Myocyte (in vitro differentiated cells): ENCODE data around the gene DUSP15. TPM values are rescaled to one million over a fixed set of nuclear protein-coding genes. Genes with fewer than 3 reads are reported as not detected.

ENCODE experiments used
- DNase-seq: peaks from one replicate; pipeline ENCODE4 v3.0.0-alpha.2; 2012; ENCODE audit warnings: low read depth
- total RNA-seq: library from RNA; depleted of rRNA; stranded (reverse); fragments of >200 nt; gene quantifications from 2 replicates; pipeline ENCODE4 v1.2.3, GENCODE V29; 2014

DUSP15 gene
- total RNA-seq, 1 donor from 2014 or later: 0.64 TPM

DNA sequence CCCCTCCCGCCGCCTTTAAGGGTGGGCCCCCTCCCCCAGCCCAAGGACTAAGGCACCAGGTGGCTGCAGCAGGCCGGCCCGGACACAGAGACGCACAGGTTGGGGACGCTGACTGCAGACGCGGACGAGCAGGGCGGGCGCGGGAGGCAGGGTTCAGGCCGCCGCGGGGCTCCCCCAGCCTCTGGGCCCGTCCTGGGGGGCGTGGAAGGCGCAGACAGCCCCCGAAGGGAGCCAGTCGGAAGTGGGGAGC, 9.3 kb downstream of the DUSP15 start:
- DNase-seq: no peak

DNA sequence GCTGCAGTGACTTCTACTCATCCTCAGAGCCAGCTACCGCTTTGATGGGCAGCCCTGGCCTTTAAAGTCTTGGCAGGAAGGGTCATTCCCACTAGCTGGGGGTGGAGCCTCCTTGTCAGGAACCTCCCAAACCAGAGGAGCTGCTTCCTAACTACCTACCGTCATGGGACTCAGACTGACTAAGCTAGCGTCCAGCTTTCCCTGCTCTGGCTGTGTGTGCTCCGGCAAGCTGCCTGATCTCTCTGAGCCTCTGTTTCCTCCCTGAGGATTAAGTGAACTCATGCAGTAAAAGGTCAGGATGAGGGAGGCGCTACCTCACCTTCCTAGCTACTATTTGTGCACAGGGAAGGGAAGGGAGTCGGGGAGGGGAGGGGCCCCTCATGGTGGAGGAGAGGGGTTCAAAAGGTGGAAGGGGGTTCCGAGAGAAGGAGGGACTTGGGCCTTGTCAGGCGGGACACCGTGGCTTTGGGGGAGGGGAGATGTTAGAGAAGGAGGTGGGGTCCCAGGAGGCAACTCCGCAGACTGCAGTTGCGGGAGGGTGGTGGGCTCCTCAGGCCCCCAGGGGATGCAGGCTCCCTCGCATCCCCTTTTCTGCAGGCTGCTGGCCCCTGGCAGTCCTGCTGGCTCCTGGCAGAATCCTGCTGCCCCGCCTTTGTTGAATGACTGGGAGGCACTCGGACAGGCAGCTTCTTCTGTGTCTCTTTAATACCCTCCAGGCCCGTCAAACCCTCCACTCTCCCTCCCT, 9.8 kb downstream of the DUSP15 start:
- no peak for DNase-seq

DNA sequence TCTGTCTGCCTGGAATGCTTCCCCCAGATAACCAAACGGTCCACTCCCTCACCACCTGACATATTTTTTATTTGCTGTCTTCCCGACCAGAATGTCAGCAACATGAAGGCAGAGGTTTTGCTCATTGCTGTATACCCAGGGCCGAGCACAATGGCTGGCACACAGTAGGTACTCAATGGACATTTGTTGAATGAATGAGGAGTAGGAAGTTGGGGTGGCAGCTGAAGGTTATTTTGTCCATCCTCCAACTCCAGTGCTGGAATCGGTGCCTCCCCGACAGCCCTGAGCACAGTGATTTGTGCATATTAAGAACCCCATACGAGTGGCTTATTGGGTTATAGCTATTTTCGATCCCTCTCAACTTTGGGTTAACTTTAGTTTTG, 10.3 kb downstream of the DUSP15 start:
- no peak for DNase-seq

DNA sequence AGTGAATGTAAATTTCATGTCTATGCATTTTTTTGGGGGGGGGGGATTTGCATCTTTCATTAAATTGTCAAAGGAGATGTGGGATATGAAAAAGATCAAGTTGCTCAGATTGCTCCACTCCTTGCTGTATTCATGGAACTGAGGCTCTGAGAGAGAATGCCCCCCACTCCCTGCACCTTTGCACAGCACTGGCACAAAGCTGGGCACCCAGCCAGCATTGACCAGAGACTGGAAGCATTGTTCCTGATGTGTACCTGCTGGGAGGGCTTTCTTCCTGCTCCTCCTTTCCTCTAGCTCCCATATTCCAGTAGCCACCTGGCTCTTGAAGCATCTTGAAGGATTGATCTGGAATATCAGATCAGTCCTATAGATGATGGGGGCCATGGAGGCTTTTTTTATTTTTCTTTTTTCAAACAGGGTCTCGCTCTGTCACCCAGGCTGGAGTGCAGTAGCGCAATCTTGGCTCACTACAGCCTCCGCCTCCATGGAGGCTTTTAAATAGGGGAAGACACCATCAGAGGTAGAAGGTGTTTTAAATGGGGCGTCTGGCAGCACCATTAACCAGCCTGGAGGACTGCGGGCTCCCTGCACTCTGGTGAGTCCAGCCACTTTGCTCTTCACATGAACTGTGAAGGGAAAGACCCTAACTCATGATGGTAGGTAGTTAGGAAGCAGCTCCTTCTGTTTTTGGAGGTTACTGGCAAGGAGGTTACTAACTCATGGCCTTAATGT, 10.9 kb downstream of the DUSP15 start:
- no peak for DNase-seq

DNA sequence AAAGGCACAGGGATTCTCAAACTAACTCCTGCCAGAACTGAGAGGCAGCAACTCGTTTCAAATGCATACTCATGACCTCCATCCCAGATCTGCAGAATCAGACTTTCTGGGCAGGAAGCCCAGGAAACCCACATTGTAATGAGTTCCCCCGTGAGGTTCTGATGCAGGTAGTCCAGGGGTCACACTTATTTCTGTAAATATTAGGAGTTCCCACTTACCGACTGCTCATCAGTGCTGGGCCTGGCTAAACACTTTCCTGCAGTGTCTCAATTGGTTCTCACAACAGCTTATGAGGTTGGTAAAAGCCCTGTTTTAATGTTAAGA, 11.6 kb downstream of the DUSP15 start:
- DNase-seq: no peak

DNA sequence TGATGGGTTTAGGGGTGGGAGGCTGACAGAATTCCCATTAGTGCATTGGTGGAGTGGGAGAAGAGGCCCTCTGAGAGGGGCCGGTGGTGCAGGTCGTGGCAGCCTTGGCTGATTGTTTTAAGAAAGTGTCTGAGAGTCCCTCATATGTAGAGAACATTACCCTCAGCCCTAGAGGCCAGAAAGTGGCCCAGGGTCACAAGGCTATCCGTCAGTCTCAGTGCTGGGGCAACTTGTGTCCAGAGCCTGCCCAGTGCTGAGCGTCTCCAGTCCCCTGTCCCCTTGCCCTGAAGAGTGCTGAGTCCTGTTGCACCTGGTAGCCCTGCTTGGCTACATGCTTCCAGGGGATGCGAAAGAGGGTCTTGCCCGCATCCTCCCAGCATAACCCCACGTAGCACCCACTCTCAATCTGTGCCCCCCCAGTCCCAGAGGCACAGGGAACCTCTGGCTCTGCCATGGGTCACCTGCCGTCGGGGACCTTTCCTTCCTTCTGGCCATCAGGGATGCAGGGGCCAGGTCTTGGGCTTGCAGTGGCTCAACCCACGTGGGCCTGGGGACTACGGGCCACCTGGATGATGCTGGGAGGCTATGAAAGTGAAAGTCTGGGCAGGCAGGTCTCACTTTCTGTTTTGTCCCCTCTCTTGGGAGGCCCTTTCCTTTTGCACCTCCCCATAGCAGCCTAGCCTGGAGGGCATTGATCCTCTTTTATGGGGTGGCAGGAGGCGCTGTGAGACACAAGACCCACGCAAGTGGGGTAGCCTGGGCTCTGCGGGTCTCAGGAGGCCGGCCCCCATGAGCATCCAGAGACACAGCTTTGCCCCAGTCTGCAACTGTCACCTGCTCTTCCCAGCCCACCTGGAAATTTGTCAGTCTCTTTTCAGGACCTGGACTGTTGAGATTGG, 12.2 kb downstream of the DUSP15 start:
- no peak for DNase-seq

DNA sequence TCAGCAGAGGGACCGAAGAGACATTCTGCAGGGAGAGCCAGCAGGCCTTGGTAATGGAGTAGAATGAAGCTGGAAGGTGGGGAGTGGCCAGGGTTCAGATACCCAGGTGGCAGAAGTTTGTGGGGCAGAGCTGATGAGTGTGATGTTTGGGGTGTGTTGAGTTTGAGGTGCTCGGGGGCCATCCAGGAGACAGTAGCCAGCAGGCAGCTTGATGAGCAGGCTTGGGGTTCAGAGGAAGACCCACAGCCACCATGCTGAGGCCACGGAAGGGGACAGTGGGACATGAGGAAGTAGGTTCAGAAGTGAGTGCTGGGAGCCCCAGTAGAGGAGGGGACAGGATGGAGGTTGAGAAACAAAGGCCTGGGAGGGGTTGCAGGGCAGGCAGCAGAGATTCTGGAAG, 13.8 kb downstream of the DUSP15 start:
- no peak for DNase-seq

DNA sequence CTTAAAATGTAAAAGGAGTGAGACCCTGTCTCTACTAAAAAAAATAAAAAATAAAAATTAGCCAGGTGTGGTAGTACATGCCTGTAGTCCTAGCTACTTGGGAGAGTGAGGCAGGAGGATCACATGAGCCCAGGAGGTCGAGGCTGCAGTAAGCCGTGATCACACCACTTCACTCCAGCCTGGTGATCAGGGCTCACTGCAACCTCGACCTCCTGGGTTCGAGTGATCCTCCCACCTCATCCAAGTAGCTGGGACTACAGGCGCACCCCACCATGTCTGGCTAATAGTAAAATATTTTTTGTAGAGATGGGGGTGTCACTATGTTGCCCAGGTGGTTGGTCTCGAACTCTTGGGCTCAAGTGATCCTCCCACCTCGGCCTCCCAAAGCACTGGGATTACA, 16.8 kb downstream of the DUSP15 start:
- DNase-seq: no peak

DNA sequence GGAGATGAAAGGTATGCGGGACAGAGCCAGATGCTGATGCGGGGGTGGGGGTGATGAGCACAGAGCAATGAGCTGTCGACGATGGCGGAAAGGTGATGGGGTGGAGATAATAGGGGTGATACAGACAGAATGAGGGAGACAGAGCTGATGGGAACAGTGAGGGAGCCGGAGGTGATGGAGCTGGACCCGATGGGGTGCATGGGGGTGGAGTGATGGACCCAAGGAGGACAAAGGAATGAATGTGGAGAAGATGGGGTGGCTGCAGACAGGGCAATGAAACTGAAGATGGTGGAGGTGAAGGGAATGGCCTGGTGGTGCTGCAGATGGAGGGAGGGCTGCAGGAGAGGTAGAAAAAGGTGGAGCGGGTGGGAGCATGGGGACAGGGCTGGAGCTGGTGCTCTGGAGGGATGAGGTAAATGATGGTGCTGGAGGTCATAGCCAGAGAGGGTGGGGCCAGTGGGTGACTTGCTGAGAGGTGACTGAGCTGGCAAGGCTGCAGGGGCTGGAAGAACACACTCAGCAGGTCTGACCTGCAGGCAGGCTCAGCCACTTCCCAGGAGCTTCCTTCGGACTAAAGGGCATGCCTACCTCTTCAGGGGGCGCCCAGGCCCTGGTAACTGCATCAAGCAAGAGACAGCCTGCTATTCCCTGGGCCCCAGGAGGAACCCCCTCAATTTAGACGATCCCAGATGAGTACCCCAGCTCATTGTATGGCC, 18.9 kb downstream of the DUSP15 start:
- DNase-seq: no peak

DNA sequence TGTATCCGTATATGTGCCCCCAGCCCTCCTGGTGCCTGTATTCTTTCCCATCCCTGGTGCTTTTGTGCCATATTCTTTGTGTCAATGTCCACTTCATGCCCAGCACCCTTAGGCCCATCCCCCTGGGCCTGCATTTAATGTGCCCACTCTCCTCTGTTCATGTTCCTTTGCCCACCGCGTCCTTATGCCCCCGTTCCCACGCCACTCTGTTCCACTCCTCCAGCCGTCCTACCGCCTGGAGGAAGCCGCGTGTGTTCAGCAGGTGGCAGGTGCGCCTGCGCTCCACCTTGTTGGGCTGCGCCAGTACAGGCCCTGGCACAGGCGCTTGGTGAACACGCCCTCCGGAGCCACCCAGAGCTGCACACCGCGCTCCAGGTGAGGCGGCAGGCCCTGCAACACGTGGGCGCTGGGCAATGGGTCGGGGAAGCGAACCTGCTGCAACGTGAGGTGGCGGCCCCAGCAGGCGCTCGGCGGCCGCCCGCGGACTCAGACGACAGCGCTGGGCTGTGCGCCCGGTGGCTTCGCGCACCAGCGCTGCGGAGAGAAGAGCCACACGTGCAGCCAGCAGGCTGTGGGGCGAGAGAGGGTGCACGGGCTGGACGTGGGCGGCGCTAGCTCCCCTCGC, 20.9 kb downstream of the DUSP15 start:
- no peak for DNase-seq

DNA sequence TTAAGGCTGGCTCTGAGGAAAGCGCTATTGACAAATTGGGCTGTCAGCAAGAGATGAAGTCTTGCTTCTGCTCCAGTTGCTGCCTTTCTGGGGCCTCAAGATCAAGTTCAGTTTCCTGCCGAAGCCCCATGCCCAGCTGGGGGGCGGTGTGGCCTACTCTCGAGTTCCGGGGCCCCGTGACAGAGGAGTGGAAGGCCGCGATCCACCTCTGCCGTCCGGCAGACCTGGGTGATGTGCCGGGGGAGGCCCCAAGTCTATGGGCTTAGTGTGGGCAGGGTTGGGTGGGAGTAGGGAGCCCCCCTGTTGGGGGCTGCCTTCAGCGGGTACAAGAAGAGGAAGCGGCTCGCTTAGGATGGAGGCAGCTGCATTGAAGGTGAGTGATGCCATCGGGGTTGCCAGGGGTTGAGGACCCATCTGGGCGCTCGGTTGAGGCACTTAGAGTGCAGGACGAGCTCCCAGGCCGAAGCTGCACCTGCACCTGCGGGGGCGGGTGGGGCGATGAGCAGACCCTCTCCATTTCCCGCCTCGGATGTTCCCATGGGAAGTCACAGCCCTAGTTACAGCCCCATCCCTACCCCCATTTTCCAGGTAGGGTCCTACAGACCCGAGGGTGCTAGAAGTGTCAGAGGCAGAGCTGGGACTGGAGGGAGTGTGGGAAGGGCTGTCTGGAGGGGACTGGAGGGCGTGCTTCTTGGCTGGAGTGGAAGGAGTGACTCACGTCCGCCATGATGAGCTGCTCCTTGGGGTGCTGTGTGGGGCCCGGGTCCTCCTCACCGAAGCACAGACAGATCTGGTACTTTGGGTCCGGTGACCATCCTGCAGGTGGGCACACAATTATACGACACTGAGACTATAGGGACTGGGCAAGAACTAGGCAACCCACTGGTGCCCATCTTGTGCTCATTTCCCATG, 22.0 kb downstream of the DUSP15 start:
- DNase-seq: no peak

DNA sequence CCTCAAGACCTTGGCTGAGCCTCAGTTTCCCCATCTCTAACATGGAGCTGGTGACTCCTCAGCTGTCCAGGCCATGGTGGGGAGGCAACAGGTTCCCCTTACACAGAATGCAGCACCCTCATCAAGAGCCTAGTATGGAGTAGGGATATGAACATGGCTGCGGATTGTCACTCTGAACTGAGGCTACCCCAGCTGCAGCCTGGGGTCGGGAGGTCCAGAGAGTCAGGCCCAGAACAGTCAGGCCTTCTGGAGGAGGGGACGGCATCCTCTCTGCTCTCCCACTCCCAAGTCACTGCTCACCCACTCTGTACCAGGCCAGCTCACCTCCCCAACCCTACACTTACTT, 23.6 kb downstream of the DUSP15 start:
- DNase-seq: no peak

DNA sequence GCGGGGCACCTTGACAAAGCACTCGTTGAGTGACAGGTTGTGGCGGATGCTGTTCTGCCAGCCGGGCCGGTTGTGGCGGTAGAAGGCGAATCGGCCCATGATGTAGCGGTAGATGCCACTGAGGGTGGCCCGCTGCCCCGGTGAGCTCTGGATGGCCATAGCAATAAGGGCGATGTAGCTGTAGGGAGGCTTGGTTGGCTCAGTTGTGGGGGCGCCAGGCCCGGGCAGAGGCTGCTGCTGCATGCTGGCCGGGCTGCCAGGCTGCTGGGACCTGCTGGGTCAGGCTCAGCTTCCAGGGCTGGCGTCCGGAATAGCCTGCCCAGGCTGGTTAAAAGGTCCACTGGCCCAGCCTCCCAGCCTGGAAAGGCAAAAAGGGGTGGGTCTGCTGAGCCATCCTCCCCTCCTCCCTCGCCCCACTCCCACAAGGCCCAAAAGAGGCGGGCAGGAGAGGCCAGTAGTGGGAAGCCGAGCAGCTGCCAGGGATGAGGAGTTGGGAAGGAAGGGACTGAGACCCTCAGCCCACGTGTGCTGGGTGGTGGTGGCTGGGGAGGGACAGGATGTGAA, 24.9 kb downstream of the DUSP15 start, which contains the start of gene FOXS1:
Gene FOXS1, minus strand, starts transcription at position 305 of the 564 bp plus-strand sequence. Its CDS starts 62 bp downstream, at position 243.
- peak; percentile 58 for DNase-seq

DNA sequence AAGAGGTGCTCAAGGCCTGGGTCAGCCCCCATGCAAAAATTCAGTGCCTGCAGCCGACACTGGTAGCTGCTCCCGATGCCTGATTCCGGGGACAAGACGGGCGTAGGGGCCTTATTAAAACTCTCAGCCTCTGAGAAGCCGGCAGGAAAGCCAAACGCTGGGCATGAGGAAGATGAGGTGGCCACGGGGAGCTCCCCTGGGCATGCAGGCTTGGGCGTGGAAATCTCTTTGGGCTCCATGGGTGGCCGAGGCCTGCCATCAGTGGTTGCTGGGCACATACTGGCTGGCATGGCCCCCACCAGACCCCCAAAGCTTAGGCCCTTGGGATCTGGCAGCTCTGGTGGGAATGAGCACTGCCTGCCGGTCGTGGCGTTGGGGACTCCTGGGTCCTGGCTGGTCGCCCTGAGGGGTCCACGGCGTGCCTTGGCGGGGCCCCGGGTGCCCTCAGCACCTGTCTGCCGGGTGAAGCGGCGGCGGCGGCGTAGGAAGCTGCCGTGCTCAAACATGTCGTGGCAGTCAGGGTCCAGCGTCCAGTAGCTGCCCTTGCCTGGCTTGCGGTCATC, 25.5 kb downstream of the DUSP15 start:
- DNase-seq: no peak

DNA sequence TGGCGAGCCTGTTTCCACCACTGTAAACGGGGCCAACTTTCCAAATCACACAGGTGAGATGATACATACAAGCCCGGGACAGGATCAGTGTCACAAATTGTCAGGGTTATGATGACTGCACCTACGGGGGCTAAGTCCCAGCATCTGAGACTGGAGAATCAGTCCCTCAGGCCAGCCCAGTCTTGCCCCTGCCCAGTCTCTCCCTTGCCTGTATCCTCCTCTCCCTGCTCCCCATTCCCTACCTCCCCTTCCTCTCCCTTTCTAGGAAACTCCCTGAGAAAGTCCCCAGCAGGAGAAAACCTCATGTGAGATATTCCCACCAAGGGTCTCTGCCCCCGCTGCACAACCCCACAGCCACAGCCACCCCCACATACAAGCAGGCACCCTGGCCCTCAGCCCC, 26.4 kb downstream of the DUSP15 start:
- DNase-seq: no peak

DNA sequence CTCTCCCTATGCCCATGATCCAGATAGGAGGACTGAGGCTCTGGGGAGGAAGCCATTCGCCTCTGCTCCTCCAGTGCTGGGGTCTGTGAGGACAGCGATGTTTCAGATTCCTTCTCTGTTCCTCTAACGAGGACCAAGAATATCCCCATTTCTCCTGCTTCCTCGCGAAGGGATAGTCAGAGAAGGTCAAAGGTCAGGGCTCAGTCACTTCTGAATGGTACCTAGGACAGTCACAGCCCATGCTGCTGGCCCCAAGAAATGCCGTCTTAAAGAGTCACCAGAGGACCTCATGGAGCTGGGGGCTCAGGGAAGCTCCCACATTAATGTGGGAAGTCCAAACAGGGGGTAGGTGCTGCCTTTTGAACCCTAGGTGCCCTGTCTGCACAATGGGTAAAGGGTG, 27.0 kb downstream of the DUSP15 start:
- DNase-seq: no peak

DNA sequence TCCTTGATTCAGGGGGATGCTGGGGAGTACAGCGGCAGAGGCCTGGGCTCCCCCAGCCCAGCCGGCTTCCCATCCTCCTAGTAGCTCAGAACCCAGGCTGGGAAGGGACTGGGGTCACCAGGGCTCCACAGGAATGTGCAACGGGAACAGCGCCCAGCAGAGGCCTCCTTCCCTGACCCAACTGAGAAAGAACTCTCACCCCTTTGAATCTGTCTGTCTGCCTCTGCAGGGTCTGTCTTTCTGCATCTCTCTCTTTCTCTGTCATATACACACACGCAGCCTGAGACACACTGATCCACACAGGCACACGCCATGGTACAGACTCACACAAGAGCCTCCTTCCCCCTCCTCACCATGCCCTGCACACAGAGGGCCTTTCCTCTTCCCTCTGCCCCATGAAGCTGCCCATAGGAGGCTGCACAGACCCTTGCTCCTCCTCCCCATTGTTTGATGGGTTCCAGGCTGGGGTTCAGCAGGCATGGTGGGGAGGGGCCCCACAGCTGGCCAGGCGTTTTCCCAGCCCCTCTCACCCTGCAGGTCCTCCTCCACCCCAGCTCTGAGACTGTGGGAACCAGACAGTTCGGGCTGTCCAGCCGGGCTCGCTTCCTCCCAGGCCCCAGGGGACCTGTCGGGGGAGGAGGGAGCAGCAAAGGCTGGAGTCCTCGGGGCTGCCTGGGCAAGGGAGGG, 27.7 kb downstream of the DUSP15 start:
- DNase-seq: peak; percentile 48

DNA sequence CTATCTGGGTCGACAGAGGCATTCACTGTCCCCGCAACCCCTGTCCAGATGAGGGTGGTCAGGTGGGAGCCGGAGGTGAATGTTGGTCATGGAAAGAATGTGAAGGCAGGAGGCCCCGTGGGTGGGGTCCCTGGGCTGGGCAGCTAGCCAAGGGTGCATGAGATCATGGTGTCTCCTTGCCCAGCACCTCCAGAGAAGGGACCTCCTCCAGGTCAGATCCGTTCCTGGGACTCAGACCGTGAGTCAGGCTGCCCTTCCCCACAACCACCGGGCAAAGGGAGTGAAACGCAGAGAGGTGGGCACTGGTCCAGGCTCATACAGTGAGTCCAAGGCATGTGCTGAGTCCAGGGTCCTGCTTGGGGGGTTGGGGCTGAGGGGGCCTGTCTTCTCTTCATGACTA, 28.4 kb downstream of the DUSP15 start:
- DNase-seq: peak; percentile 29
